Neutrophil (primary cell): Measurements from ENCODE around the gene OSMR.

ENCODE experiments used
- H3K27ac ChIP-seq: fragments of 200-600 bp; sonication (generic); 2 replicates; pipeline ENCODE4 v1.5.1; 2016; ENCODE audit warnings: mild to moderate bottlenecking, moderate library complexity
- H3K27me3 ChIP-seq: fragments of 200-600 bp; sonication (generic); 2 replicates; pipeline ENCODE4 v1.6.0; 2016; ENCODE audit warnings: mild to moderate bottlenecking
- H3K36me3 ChIP-seq: fragments of 200-600 bp; sonication (generic); 2 replicates; pipeline ENCODE4 v1.5.1; 2017
- H3K4me1 ChIP-seq, 2 experiments: fragments of 200-600 bp in 1 of 2; sonication (generic) in 1 of 2; 1 replicate in 1 of 2; 2 replicates in 1 of 2; pipeline versions ENCODE4 v1.5.1 to v1.6.1; 2013 to 2016; ENCODE audit warnings: low read depth in 1 of 2, low read length in 1 of 2, mild to moderate bottlenecking in 1 of 2, moderate library complexity in 1 of 2; ENCODE audit not compliant: control insufficient read depth in 1 of 2, insufficient read depth in 1 of 2
- H3K4me3 ChIP-seq, 2 experiments: fragments of 200-600 bp in 1 of 2; sonication (generic) in 1 of 2; 1 replicate in 1 of 2; 2 replicates in 1 of 2; pipeline ENCODE4 v1.5.1; 2013 to 2016; ENCODE audit warnings: low read depth in 1 of 2, low read length in 1 of 2, mild to moderate bottlenecking in 1 of 2, moderate library complexity in 1 of 2
- H3K9me3 ChIP-seq: fragments of 200-600 bp; sonication (generic); 2 replicates; pipeline ENCODE4 v1.5.1; 2016
- TF ChIP-seq, protein P1 (sequence below): fragments of 200-600 bp; sonication (generic); IDR thresholded peaks from 2 replicates; pipeline ENCODE4 v1.5.1; 2016; ENCODE audit warnings: antibody characterized with exemption

Gene OSMR

DNA sequence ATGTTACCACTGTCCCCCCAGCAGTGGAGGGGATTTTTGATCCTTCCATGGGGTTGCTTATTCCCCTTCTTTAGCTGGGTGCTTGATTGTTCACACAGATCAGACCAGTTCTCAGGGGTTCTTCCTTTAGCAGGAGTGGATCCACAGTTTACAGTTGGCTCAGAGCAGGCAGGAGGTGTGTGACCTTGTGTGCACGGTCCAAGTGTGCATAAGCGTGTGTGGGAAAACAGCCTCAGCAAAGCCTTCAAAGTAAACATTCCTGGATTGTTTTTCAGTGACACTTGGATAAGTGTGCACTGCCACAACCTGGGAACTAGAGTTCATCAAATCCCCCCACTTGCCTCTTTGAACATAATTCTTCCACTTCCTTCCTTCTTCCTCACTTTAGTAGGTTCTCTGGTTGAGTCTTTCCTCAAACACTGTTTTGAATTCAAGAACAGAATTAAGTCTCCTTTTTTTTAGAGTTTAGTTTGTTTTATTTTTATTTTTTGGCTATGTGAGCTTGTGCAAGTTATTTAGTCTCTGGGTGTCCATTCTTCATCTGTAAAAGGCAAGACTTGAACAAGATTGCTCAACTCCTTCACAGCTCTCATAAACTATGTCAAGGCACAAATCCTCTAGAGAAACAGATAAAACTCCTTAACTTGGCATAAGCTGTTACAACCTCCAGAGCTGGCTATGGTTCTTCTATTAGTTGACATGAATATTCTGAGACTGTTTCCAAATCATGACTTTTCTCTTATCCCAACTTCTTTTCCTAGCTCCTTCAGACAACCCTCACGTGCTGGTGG is 78.0 kb downstream of the OSMR start:
- no peak overlapping the region for H3K27ac ChIP-seq
- no peaks in the 10 kb centered on the region for H3K36me3 ChIP-seq
- H3K27me3 ChIP-seq, result peaks cover 71% of the 10 kb centered on the region
- TF ChIP-seq, protein P1, sequence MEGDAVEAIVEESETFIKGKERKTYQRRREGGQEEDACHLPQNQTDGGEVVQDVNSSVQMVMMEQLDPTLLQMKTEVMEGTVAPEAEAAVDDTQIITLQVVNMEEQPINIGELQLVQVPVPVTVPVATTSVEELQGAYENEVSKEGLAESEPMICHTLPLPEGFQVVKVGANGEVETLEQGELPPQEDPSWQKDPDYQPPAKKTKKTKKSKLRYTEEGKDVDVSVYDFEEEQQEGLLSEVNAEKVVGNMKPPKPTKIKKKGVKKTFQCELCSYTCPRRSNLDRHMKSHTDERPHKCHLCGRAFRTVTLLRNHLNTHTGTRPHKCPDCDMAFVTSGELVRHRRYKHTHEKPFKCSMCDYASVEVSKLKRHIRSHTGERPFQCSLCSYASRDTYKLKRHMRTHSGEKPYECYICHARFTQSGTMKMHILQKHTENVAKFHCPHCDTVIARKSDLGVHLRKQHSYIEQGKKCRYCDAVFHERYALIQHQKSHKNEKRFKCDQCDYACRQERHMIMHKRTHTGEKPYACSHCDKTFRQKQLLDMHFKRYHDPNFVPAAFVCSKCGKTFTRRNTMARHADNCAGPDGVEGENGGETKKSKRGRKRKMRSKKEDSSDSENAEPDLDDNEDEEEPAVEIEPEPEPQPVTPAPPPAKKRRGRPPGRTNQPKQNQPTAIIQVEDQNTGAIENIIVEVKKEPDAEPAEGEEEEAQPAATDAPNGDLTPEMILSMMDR, result no peak
- H3K9me3 ChIP-seq, result no peaks in the 10 kb centered on the region
- H3K4me1 ChIP-seq, result no peaks in the 10 kb centered on the region
- no peak overlapping the region for H3K4me3 ChIP-seq

DNA sequence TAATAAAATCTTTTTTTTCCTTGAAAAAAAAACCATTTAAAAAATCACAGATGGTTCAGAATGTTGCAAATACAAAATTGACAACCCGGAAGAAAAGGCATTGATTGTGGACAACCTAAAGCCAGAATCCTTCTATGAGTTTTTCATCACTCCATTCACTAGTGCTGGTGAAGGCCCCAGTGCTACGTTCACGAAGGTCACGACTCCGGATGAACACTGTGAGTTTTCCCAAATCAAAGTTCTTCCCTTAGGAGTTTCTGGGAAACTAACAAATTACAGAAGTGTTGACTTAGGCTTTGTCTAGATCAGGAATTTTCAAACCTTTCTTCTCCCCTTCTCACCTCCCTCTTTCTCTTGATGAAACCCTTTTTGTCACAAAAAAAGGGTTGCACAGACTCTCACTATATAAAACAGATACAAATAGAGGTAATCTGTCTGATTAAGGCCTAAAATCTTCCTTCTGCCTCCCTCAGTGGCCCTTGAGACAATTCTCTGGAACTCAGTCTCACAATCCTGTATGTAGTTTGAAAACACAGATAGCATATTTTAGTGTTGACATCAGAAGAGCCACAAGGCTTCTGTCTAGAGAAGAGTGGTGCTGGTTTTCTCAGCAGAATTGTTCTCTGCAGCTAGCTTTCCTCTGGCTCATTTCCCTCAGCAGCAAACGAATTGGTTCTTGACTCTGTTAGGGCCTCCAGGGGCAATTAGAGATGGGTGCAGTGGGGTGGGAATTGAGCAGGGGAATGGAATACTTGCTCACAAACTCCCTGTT is 79.5 kb downstream of the OSMR start:
- peaks cover 69% of the 10 kb centered on the region for H3K27me3 ChIP-seq
- H3K4me1 ChIP-seq, result no peaks in the 10 kb centered on the region
- no peaks in the 10 kb centered on the region for H3K9me3 ChIP-seq
- H3K27ac ChIP-seq, result no peak overlapping the region
- no peaks in the 10 kb centered on the region for H3K36me3 ChIP-seq
- TF ChIP-seq, protein P1, result no peak
- no peak overlapping the region for H3K4me3 ChIP-seq

DNA sequence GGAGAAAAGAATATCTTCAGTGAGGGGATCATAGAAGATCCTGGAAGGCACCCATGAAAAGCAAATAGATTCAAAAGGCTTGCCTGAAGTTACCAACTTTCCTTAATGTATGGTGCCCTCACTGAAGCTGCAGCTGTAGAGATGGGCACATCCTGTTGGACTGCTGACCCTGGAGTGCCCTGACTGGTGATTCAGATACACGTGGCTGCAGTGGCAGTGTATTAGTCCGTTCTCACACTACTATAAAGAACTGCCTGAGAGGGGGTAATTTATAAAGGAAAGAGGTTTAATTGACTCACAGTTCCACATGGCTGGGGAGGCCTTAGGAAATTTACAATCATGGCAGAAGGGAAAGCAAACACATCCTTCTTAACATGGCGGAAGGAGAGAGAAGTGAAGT is 80.3 kb downstream of the OSMR start:
- Histone ChIP-seq H3K9me3 (no peaks in the 10 kb centered on the region), H3K27me3 (peaks cover 64% of the 10 kb centered on the region), H3K27ac (no peak overlapping the region), H3K4me3 (no peak overlapping the region), H3K4me1 (no peaks in the 10 kb centered on the region), H3K36me3 (no peaks in the 10 kb centered on the region)
- TF ChIP-seq, protein P1, result no peak

DNA sequence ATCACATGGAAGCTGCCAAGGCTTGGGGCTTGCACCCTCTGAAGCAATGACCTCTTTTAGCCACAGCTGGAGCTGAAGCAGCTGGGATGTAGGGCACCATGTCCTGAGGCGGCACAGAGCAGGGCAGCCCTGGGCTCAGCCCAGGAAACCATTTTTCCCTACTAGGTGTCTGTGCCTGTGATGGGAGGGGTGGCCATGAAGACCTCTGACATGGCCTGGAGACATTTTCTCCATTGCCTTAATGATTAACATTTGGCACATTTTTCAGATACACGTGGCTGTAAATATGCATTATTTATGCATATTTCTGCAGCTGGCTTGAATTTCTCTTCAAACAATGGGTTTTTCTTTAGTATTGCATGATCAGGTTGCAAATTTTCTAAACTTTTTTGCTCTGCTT is 81.7 kb downstream of the OSMR start:
- H3K4me3 ChIP-seq, result no peak overlapping the region

DNA sequence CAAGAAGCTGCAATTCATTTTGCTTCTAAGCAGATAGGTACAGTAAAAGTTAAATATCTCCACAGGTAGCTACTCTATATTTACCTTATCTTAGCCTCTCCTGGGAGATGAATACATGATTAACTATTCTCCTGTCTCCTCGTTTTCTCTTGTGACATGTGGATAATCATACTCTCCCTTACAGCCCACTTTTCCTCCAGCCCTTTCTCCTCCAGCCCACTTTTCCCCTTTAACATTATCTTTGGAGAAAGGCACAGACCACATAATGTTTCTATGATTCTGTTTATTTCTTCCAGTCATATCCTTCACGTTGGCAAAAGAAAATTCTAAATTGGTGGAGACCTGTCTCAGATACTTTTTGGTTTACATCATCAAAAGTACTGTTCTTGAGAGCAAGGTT is 84.0 kb downstream of the OSMR start:
- TF ChIP-seq, protein P1, result no peak
- H3K4me1 ChIP-seq, result no peaks in the 10 kb centered on the region

More for the DNA sequence above, 81.7 kb downstream of the OSMR start:
- H3K4me1 ChIP-seq, result no peaks in the 10 kb centered on the region
- H3K27ac ChIP-seq, result no peak overlapping the region
- H3K27me3 ChIP-seq, result peaks cover 64% of the 10 kb centered on the region
- H3K9me3 ChIP-seq, result no peaks in the 10 kb centered on the region
- no peaks in the 10 kb centered on the region for H3K36me3 ChIP-seq
- TF ChIP-seq, protein P1, result no peak

More for the DNA sequence above, 84.0 kb downstream of the OSMR start:
- Histone ChIP-seq H3K4me3 (no peak overlapping the region), H3K9me3 (no peaks in the 10 kb centered on the region), H3K27me3 (peaks cover 51% of the 10 kb centered on the region), H3K36me3 (no peaks in the 10 kb centered on the region), H3K27ac (no peak overlapping the region)
